Gastrocnemius medialis (tissue), 4 donors: ENCODE data around the gene RYR2.

Source experiments
- CTCF ChIP-seq, 5 experiments: fragments of 450-650 bp in 3 of 5; fragments of 200-600 bp in 2 of 5; sonication (generic) in 2 of 5; IDR thresholded peaks in 4 of 5; conservative IDR thresholded peaks in 1 of 5; 1 replicate in 4 of 5; 2 replicates in 1 of 5; pipeline ENCODE4 v1.5.1; 2016 to 2019; ENCODE audit warnings: antibody characterized with exemption in 5 of 5, mild to moderate bottlenecking in 3 of 5, moderate library complexity in 3 of 5
- POLR2A ChIP-seq, 2 donors: fragments of 450-650 bp; IDR thresholded peaks; one replicate each; pipeline ENCODE4 v1.6.1; 2017; ENCODE audit warnings: antibody characterized with exemption in 2 of 2, mild to moderate bottlenecking in 2 of 2, moderate library complexity in 2 of 2

DNA sequence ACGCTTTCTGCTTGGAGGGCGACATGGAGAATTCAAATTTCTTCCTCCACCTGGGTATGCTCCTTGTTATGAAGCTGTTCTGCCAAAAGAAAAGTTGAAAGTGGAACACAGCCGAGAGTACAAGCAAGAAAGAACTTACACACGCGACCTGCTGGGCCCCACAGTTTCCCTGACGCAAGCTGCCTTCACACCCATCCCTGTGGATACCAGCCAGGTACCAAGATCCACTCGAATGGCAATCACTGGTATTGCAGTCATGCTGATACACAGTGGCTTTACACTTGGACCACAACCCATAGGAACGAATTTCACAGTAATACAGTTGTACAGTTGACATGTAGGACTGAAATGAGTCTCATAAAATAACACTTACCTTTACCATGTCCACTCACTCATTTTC is 461.3 kb downstream of the RYR2 start:
- TF ChIP-seq CTCF (IDR thresholded peaks at IDR 0.05 in 4 of 5, conservative IDR thresholded peaks at IDR 0.05 in 1 of 5) (no peak), POLR2A (IDR thresholded peaks at IDR 0.05) (no peak)
